ENCODE data around the gene SYT8. TPM values are rescaled to one million over a fixed set of nuclear protein-coding genes. Genes with fewer than 3 reads are reported as not detected.

SYT8 gene
- polyA plus RNA-seq, 1 of the 3 experiments (the other 2 are of a cell fraction), result not detected

DNA sequence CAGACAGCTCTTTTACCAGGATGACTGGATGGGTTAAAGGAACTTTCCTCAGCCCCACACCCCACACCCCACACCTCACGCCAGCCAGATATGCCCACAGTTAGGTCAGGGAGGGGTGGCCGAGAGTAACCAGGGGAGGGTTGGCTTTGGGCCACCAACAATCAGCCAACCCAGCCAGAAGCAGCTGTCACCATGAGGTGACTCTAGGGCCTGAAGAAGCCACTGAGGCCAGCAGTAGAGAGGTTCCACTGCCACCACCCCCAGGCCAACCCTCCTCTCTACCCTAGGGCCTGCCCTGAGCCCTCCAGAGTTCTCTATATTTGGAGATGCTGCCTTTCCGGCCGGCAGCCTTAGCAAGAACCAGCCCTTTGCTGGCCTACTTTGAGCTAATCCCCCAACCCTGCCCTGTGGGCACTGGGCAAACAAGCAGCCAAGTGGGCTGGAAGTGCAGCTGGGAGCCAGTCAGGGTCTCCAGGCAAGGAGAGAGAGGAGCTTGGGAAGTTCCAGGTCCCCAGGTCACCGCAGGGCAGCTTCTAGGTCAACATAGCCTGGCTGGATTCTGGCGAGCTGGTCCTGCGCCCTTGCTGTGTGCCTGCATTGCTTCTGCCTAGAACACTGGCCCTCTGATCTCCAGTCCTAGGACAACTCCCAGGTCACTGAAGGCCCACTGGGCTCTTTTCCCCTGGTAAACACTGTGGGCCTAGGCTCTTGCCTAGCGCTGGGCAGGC, 12.0 kb upstream of the SYT8 start:
- ChIA-PET POLR2A (no interaction called here), CTCF (interaction anchor here (1.5 to 1.8 kb wide), 3 partner anchors 10 to 170 kb away, joined by 7 to 13 read pairs (median 12); no protein-coding TSS in a partner anchor)
- DNase-seq, result no peak
- Histone ChIP-seq H3K4me3 (ENCODE audit: low read depth in 2 of 2, low read length in 1 of 2) (no peak overlapping the region), H3K4me1 (ENCODE audit: control insufficient read depth in 1 of 2, insufficient read depth in 2 of 2, low read depth in 1 of 2, low read length in 1 of 2) (peaks cover 6 to 23% of the 10 kb centered on the region in 2 experiments; a peak in 3 of 4 replicates), H4K20me1 (ENCODE audit: insufficient read depth) (no peaks in the 10 kb centered on the region), H3K9me2 (no peaks in the 10 kb centered on the region), H2AFZ (ENCODE audit: low read depth) (no peak overlapping the region), H3K27ac (ENCODE audit: low read depth in 2 of 2, low read length in 1 of 2) (no peak overlapping the region), H3F3A (replicated peaks; ENCODE audit: insufficient read depth) (no peaks in the 10 kb centered on the region), H3K36me3 (replicated peaks in 1 of 2; ENCODE audit: control insufficient read depth in 1 of 2, insufficient read depth in 2 of 2, low read length in 1 of 2) (no peaks in the 10 kb centered on the region), H3K4me2 (no peak overlapping the region), H3K9ac (no peak overlapping the region), H3K27me3 (ENCODE audit: insufficient read depth) (no peaks in the 10 kb centered on the region), H3K9me3 (no peaks in the 10 kb centered on the region), H3K79me2 (ENCODE audit: insufficient read depth) (no peaks in the 10 kb centered on the region)
- 61% methylated on average over 5 of the region's 8 CpGs for WGBS (ENCODE audit: low lambda C conversion rate)
- TF ChIP-seq SMC3 (IDR thresholded peaks at IDR 0.05; ENCODE audit: low read depth, low read length) (no peak), RCOR1 (IDR thresholded peaks at IDR 0.05; ENCODE audit: low read length) (no peak), MAX (IDR thresholded peaks at IDR 0.05; ENCODE audit: low read depth) (no peak), TEAD4 (IDR thresholded peaks at IDR 0.05; ENCODE audit: borderline replicate concordance, insufficient read depth) (no peak)

DNA sequence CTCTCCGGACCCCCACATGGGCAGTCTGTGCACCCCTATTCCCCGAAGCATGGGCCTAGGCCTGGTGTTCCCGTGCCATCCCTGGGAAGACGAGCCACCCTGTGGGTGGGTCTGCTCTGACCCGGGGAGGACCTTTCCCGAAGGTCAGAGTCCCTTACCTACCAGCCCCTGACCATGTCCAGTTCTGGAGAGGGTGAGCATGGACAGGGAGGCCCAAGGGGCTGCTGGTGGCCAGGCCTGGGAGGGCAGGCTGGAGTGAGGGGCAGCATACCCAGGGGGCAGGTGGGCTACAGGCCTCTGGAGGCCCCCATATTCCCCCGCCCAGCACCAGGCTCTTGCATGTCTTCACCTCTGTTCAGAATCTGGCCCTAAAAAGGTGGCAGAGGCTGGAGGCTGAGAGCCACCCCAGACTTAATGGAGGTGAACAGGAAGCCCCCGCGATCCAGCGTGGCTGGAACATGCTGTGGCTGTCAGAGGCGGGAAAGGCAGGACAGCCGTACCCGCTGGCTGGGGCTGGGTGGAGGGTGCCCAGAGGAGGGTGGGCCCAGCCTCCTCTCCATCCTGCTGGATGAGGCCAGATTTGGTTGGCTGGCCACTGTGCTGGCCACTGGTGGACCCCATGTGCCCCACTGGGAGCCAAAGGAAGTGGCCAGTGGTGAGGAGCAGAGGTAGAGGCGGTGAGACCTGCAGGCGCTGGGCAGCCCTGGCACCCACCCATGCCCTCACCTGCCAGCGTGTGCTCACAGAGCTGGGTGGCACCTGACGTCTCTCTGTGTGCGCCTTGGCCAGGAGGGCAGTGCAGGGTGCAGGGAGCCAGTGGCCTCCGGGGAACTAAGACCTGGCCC, 11.2 kb upstream of the SYT8 start:
- Histone ChIP-seq H3K36me3 (replicated peaks in 1 of 2; ENCODE audit: control insufficient read depth in 1 of 2, insufficient read depth in 2 of 2, low read length in 1 of 2) (no peaks in the 10 kb centered on the region), H3F3A (replicated peaks; ENCODE audit: insufficient read depth) (peaks cover under 1% of the 10 kb centered on the region), H4K20me1 (ENCODE audit: insufficient read depth) (no peaks in the 10 kb centered on the region), H3K9me2 (no peaks in the 10 kb centered on the region), H3K27ac (ENCODE audit: low read depth in 2 of 2, low read length in 1 of 2) (no peak overlapping the region), H3K9me3 (no peaks in the 10 kb centered on the region), H2AFZ (ENCODE audit: low read depth) (no peak overlapping the region), H3K79me2 (ENCODE audit: insufficient read depth) (no peaks in the 10 kb centered on the region), H3K4me1 (ENCODE audit: control insufficient read depth in 1 of 2, insufficient read depth in 2 of 2, low read depth in 1 of 2, low read length in 1 of 2) (peaks cover 7 to 31% of the 10 kb centered on the region in 2 experiments; a peak in 3 of 4 replicates), H3K9ac (no peak overlapping the region), H3K4me3 (ENCODE audit: low read depth in 2 of 2, low read length in 1 of 2) (no peak overlapping the region), H3K27me3 (ENCODE audit: insufficient read depth) (no peaks in the 10 kb centered on the region), H3K4me2 (no peak overlapping the region)
- ChIA-PET POLR2A (no interaction called here), CTCF (interaction anchor here (1.5 to 20.8 kb wide), 7 partner anchors 9 to 326 kb away, joined by 7 to 585 read pairs (median 12); partner anchors contain the start of genes IGF2 and SYT8)
- TF ChIP-seq NRF1 (IDR thresholded peaks at IDR 0.05; ENCODE audit: low read depth, low read length) (no peak), TAF1 (IDR thresholded peaks at IDR 0.05; ENCODE audit: borderline replicate concordance, low read depth, low read length) (no peak), ZBTB33 (IDR thresholded peaks at IDR 0.05; ENCODE audit: borderline replicate concordance, low read depth) (no peak), NFIC (IDR thresholded peaks at IDR 0.05; ENCODE audit: borderline replicate concordance) (no peak), SIN3A (IDR thresholded peaks at IDR 0.05; ENCODE audit: borderline replicate concordance, low read depth, low read length) (no peak), SMC3 (IDR thresholded peaks at IDR 0.05; ENCODE audit: low read depth, low read length) (no peak), TCF12 (IDR thresholded peaks at IDR 0.05) (no peak), YY1 (IDR thresholded peaks at IDR 0.05; ENCODE audit: low read depth) (no peak), GATA2 (CRISPR knock-in tag; IDR thresholded peaks at IDR 0.05) (no peak), EZH2phosphoT487 (IDR thresholded peaks at IDR 0.05; ENCODE audit: borderline replicate concordance, low read depth) (no peak), RAD21 (IDR thresholded peaks at IDR 0.05; ENCODE audit: low read length) (no peak), FOXJ3 (CRISPR knock-in tag; IDR thresholded peaks at IDR 0.05) (no peak), MEF2A (IDR thresholded peaks at IDR 0.05; ENCODE audit: borderline replicate concordance, low read depth) (no peak), CHD2 (IDR thresholded peaks at IDR 0.05; ENCODE audit: low read length, partially characterized antibody) (no peak), IRF3 (IDR thresholded peaks at IDR 0.05; ENCODE audit: low read depth, low read length) (no peak), USF1 (IDR thresholded peaks at IDR 0.05; ENCODE audit: borderline replicate concordance, low read depth) (no peak)
- 71% methylated on average over 11 of the region's 19 CpGs for WGBS (ENCODE audit: low lambda C conversion rate)
- no peak for DNase-seq
